Upper lobe of left lung (tissue), 4 donors: ENCODE measurements around the gene ROR2.

Experiments
- POLR2A ChIP-seq, 4 donors: fragments of 450-650 bp; IDR thresholded peaks; one replicate each; pipeline ENCODE4 v1.5.1; 2016 to 2017; ENCODE audit warnings: antibody characterized with exemption in 4 of 4, mild to moderate bottlenecking in 2 of 4
- POLR2AphosphoS5 ChIP-seq, 2 donors: sonication (generic); formaldehyde crosslinking; IDR thresholded peaks; one replicate each; pipeline ENCODE4 v1.5.1; 2017; ENCODE audit warnings: antibody characterized with exemption in 2 of 2

DNA sequence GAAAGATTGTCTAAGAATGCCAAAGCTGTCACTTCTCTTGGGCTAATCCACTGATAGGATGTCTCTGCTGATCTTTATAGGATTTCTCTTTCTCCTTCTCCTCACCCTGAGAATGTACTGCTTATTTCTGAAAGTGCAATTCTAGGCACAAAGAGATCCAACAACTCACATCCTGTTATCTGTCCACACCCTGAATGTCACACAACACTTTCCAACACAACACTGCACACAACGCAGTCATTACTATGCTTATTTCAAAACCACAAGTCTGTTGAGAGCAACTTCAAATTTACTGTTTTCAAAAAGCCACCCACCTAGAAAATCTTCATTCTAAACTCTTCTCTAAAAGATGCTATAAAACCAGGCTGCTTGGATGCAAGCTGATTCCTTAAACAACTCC lies 215.0 kb downstream of the ROR2 start:
- no peak for TF ChIP-seq POLR2A (IDR thresholded peaks at IDR 0.05)
- TF ChIP-seq POLR2AphosphoS5 (IDR thresholded peaks at IDR 0.05): no peak
